Midbrain (tissue), 1 donor: Measurements from ENCODE around the gene FAM83C.

Experiments used
- DNase-seq: peaks from one replicate; lab custom pipeline; 2025; lab: John Stamatoyannopoulos, UW

FAM83C gene

DNA sequence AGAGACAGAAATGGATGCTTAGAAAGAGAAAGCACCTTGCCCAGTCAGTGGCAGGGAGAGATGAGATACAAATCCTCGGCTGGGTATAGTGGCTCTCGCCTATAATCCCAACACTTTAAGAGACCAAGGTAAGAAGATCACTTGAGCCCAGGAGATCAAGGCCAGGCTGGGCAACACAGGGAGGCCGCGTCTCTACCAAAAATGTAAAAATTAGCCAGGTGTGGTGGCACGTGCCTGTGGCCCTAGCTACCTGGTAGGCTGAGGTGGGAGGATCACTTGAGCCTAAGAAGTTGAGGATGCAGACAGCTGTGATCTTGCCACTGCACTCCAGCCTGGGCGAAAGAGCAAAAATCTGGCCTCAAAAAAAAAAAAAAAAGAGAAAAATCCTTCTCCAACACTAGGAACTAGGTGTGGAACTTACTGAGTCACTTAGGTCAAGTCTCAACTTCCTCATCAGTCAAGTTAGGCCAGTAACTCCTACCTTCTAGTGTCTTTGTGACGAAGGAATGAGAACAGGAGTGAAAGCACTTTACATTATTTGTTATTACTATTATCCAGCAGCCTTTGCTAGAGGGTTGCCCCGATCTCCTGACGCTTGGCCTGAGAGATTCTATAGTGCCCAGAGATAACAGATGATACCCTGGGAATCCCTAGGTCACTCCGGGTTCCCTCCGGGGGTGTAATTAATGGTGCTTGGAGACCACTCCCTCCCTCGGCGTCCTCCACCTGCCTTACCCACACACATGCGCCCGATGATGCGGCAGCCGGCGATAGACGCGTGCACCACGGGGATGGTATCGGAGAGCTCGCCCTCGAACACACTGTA, 8.6 kb downstream of the FAM83C start:
- DNase-seq: no peak

- DNase-seq: no peak
These were observed 10.6 kb downstream of the FAM83C start for GRCh38 chr20:35281506-35282101.

GRCh38 chr20:35280523-35280922, 11.7 kb downstream of the FAM83C start:
- no peak for DNase-seq

DNA sequence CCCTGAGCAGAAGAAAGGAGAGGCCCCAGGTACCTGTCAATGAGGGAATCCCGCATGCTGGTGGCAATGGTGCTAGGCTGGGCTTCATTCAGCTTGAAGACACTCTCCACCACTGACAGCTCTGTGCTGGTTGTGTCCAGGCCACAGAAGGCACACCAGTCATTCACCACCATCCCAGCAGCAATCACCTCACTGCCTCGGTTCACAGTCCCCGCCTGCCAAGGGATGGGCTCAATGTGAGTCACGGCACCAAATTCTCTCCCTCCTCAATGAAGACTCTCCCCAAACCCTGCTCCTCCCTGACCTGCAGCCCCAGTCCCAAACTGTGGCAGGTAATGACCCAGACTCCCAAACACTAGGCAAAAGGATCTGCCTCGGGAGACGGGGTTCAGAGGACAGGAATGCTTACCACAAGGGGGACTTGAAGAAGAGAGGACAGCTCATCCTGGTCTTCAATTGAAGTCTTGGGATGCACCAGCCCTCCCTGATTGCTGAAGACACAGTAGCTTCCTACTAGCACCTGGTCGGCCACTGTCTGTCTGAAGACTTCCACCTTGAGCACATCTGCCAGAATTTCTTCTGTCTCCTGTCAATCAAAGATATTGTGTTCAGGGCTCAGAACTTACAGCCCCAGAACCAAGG, 12.6 kb downstream of the FAM83C start:
- DNase-seq: no peak

DNA sequence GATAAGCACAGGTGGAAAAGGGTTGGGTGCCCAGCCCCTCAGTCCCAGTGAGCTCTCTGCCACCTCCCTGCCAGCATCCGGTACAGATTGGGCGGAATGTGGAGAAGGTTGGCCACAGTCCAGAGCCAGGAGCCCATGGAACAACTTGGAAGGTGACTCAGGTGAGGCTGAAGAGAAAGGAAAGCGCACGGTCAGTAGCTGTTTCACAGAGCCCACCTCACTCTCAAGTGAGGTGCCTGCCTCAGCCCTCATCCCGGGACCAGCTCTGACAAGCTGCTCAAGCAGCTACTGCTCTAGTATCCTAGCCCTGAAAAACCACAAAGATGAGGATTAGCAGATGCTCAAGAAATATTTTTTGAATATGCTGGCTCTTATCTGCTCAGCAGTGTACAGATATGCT, 13.2 kb downstream of the FAM83C start:
- DNase-seq: no peak

DNA sequence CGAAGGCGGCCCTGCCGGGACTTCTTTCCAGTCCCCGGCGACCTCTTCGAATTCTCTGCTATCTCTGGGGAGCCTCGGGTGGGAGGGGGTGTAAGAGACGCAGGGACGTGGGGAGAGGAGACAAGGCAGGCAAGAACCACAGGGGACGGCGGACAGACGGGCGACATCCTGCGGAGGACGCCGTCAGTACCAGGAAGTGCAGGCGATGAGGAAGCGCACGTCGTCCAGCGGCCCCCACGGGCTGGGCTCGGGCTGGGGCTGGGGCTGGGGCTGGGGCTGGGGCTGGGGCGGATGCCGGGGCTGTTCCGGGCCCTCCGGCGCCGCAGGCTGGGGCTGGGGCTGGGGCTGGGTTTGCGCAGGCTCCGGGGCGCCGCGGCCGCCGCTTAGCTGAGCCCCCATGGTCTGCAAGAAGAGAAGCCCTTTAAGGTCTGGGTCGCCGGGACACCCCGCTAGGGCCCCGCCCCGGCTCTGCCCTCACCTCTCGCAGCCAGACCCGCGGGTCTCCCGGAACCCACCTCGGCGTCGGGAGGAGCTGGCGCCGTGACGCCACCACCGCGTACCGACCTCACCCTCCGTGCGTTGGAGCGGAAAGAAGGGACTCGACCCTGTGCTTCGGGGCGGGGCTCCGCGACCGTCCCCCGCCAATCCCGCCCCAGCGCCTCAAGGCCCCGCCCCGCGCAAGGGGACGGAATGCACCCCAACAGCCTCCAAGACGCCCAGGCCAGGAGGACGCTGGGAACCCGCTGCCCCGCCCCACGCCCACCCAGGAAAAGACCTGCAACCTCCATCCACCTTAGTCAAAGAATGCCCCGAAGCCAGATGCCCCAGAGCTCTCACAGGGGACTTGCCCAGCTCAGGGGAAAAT, 14.5 kb downstream of the FAM83C start, which contains the start of gene MMP24OS:
Gene MMP24OS (minus strand): TSS at position 592 of the 865 bp plus-strand sequence. CDS start 193 bp downstream, at position 399.
- DNase-seq: peak; percentile 87

DNA sequence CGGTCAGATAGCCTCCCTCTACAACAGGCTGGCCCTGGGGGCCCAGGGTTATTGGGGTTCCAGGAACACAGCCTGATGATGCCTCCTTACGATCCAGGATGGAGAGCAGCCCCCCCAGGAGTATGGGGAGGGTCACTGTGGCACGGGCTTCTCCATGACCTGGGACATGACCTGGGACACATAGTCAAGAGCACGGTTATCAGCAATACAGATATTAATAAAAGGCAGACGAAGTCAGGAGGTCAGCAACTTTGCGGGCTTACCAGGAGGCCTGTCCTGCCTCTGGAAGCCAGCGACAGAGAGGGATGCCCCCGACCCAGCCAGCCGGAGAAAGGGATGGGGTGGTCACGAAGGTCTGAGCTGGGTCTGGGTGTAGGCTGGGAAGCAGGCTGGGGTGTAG, 15.1 kb downstream of the FAM83C start:
- DNase-seq: no peak

DNA sequence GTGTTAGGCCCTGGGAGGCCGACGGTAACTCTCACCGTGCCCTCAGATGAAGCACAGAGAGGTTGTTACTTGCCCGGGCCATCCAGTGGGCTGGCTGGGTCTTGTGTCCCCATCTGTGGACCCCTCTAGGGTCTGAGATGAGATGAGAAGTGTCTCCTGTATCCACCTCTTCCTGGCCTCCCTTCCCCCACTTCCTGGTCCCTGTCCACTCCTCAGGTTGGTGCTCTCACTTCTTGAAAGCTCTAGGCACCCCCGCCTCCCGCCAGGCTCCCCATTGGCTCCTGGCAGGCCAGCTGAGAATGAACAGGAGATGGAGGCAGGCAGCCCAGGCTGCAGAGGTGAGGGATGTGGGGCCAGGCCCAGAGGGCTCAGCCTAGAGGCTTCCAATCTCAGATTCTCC, 15.8 kb downstream of the FAM83C start:
- DNase-seq: no peak

DNA sequence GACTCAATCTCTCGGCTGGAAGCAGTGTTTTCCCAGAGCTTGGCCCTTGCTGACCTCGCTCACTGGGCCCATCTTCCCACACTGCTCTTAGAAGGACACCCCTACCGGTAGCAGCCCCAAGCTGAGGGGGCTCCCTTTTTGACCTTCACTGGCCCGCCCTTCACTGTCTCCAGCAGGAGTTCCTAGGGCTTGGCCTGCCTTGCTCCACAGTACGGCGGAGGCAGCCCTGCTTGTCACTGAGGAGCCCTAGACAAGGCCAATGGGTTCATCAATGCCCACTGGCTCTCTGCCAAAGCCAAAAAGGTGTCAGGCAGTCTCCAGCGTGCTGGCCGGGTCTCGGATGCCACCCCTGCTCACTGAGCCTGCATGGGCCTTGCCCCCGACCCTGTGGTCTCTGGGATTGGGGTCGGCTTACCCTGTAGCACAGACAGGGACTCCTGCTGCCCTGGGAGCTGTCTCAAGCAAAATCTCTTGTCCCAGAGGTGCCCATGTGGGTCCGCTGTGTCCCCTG, 16.4 kb downstream of the FAM83C start:
- no peak for DNase-seq

GRCh38 chr20:35274172-35275092, 17.8 kb downstream of the FAM83C start:
- DNase-seq: no peak

GRCh38 chr20:35273449-35274171, 18.6 kb downstream of the FAM83C start:
- peak; percentile 55 for DNase-seq

GRCh38 chr20:35271904-35272303, 20.3 kb downstream of the FAM83C start:
- DNase-seq: no peak

DNA sequence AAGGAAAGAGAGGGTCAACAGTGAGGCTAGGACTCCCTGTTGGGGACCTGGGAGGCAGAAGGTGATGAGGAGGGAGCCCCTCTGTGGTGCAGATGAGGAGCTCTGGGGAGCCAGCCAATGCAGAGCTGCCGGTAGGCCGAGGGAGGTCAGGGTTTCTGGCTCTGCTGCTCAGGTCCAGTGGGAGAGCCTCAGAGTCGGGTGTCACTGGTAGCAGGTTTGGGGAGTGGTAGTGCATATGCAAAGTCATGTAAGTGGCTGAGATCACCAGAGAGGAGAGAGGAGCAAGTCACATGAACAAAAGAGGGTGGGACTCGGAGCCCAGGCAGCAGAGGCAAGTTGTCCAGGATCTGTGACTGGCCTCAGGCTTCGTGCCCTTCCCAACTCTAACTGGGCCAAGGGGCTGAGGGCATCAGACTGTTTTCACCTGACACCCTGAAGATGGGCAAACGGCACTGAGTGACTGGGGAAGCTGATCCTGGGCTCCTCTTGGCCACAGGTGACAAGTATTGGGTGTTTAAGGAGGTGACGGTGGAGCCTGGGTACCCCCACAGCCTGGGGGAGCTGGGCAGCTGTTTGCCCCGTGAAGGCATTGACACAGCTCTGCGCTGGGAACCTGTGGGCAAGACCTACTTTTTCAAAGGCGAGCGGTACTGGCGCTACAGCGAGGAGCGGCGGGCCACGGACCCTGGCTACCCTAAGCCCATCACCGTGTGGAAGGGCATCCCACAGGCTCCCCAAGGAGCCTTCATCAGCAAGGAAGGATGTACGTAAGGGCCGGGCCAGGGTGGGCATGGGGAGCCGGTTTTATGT, 20.9 kb downstream of the FAM83C start:
- no peak for DNase-seq

DNA sequence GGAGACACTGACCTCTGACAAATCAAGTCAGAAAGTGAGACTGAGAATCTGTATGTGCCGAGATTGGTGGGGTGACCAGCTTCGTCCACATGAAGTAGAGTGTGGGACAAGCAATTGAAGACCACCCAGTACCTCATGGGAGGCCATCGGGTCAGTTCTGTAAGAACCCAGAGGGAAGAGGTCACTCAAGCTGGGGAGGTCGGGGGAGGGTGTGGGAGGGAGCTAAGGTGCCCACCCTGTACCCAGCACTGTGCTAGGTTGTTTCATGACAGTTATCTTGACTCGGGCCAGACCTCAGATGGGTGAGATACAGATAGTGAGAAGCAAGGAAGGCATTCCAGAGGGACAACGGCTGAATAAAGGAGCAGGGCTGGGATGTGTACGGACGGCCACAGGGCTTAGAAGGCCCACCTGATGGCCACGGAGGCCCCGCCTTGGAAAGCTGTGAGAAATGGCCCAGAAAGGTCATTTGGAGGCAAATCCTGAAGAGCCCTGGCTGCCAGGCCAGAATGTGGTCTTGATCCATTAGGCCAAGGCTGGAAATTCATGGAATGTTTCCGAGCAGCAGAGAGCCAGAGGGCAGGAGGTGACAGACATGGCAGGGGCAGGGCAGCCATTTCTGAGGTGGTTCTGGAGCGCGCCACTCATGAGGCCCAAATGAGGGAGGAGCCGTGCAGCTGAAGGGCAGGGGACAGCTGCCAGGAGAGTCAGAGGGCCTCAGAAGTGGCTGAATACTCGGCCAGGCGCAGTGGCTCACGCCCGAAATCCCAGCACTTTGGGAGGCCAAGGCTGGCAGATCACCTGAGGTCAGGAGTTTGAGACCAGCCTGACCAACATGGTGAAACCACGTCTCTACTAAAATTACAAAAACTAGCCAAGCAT, 22.0 kb downstream of the FAM83C start:
- DNase-seq: no peak

DNA sequence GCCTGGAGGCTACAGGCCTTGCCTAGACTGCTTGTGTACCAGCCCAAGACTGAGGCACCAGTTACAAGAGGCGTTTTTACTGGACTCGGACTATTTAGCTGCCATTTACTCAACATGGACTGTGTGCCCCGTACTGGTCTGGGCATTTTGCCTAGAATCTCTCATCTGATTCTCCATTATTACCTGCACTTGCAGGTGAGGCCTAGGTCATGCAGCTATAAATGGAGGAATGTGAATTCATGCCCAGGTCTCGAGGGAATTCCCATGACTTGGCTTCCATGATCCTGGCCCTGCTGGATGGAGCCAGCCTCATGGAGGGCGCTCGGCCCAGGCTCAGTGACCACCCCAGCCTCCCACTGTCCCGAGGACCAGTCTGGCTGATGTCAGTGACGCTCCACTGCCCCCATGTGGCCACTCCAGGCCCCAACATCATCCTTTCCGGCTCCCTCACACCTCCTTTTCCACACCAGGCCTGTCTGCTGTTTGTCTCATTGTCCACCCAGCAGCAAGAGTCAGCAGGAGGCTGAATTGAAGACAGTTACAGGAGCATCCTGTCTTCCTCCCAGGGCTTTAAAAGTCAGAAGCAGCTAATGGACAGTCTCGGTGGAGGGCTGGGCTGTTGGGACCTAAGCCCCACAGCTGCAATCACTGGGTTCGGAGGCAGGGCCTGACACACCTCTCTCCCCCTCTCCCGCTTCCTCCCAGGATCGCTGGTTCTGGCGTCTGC, 23.0 kb downstream of the FAM83C start:
- DNase-seq: peak; percentile 40

DNA sequence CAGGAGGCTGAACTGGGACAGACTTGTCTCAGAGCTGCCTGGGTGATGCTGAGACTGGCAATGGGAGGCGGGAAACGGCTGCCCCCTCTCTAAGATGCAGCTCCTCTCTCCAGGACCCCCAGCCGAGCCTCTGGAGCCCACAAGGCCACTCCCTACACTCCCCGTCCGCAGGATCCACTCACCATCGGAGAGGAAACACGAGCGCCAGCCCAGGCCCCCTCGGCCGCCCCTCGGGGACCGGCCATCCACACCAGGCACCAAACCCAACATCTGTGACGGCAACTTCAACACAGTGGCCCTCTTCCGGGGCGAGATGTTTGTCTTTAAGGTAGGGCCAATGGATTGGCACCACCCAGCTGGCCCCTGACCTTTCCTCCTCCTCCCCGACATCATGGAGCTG, 25.1 kb downstream of the FAM83C start:
- DNase-seq: no peak

DNA sequence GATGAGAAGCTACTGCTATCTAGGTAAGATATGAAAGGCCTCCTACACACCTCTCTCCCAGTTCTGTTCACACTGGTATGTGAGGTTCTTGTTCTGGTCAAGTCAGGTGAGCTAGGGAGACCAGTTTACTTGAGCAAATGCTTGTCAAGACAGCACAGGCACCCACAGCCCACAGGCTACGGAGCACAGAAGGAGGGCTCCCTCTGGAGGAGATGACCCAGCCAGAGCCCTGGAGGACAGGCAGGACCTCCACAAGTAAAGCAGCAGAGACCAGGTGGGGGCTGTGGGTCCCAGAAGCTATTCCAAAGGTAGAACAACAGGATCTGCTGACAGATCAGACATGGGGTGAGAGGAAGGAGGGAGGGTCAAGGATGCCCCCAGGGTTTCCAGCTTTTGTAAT, 27.5 kb downstream of the FAM83C start:
- DNase-seq: no peak
